ENCODE data around the gene UNC13C.

Gene UNC13C

GRCh38 chr15:54127574-54127973 is 149.3 kb downstream of the UNC13C start:
- Histone ChIP-seq H3K9me3 (ENCODE audit: control insufficient read depth, insufficient read depth, low read length) (no peaks in the 10 kb centered on the region), H3K4me3 (ENCODE audit: low read length) (no peak overlapping the region)

GRCh38 chr15:54131410-54131809 is 153.2 kb downstream of the UNC13C start:
- Histone ChIP-seq H3K79me2 (ENCODE audit: control insufficient read depth, low read length) (no peaks in the 10 kb centered on the region), H3K4me2 (ENCODE audit: low read length) (no peak overlapping the region), H3K27ac (ENCODE audit: low read depth, low read length) (no peak overlapping the region), H3K4me3 (ENCODE audit: low read length) (no peak overlapping the region), H3F3A (ENCODE audit: control insufficient read depth, insufficient read depth) (no peaks in the 10 kb centered on the region), H3K4me1 (ENCODE audit: control insufficient read depth, low read length) (no peaks in the 10 kb centered on the region), H3K27me3 (ENCODE audit: control insufficient read depth, low read length) (no peaks in the 10 kb centered on the region), H3K9me2 (replicated peaks; ENCODE audit: control insufficient read depth, low read length) (no peaks in the 10 kb centered on the region), H4K20me1 (ENCODE audit: control insufficient read depth, insufficient read depth, low read depth, low read length) (no peaks in the 10 kb centered on the region), H3K36me3 (ENCODE audit: control insufficient read depth, low read length) (no peaks in the 10 kb centered on the region), H3K9me3 (ENCODE audit: control insufficient read depth, insufficient read depth, low read length) (no peaks in the 10 kb centered on the region)
- no peak for TF ChIP-seq EZH2phosphoT487 (IDR thresholded peaks at IDR 0.05; ENCODE audit: borderline replicate concordance, low read length)
- TF ChIP-seq CTCF (IDR thresholded peaks at IDR 0.05; ENCODE audit: low read depth, low read length, poor library complexity, severe bottlenecking), result no peak

More at GRCh38 chr15:54127574-54127973, 149.3 kb downstream of the UNC13C start:
- no peak for TF ChIP-seq CTCF (IDR thresholded peaks at IDR 0.05; ENCODE audit: low read depth, low read length, poor library complexity, severe bottlenecking)
- Histone ChIP-seq H3F3A (ENCODE audit: control insufficient read depth, insufficient read depth) (no peaks in the 10 kb centered on the region), H3K27me3 (ENCODE audit: control insufficient read depth, low read length) (no peaks in the 10 kb centered on the region), H4K20me1 (ENCODE audit: control insufficient read depth, insufficient read depth, low read depth, low read length) (no peaks in the 10 kb centered on the region), H3K27ac (ENCODE audit: low read depth, low read length) (no peak overlapping the region), H3K4me2 (ENCODE audit: low read length) (no peak overlapping the region), H3K36me3 (ENCODE audit: control insufficient read depth, low read length) (no peaks in the 10 kb centered on the region), H3K79me2 (ENCODE audit: control insufficient read depth, low read length) (no peaks in the 10 kb centered on the region), H3K4me1 (ENCODE audit: control insufficient read depth, low read length) (no peaks in the 10 kb centered on the region), H3K9me2 (replicated peaks; ENCODE audit: control insufficient read depth, low read length) (no peaks in the 10 kb centered on the region)

- H3K36me3 ChIP-seq (ENCODE audit: control insufficient read depth, low read length), result no peaks in the 10 kb centered on the region
- TF ChIP-seq CTCF (IDR thresholded peaks at IDR 0.05; ENCODE audit: low read depth, low read length, poor library complexity, severe bottlenecking) (no peak), EZH2phosphoT487 (IDR thresholded peaks at IDR 0.05; ENCODE audit: borderline replicate concordance, low read length) (no peak)
- no peaks in the 10 kb centered on the region for H3K9me3 ChIP-seq (ENCODE audit: control insufficient read depth, insufficient read depth, low read length)
- no peak overlapping the region for H3K27ac ChIP-seq (ENCODE audit: low read depth, low read length)
- H3K4me3 ChIP-seq (ENCODE audit: low read length), result no peak overlapping the region
- no peak overlapping the region for H3K4me2 ChIP-seq (ENCODE audit: low read length)
- H3K79me2 ChIP-seq (ENCODE audit: control insufficient read depth, low read length), result no peaks in the 10 kb centered on the region
- no peaks in the 10 kb centered on the region for H3F3A ChIP-seq (ENCODE audit: control insufficient read depth, insufficient read depth)
- H3K4me1 ChIP-seq (ENCODE audit: control insufficient read depth, low read length), result no peaks in the 10 kb centered on the region
- H3K27me3 ChIP-seq (ENCODE audit: control insufficient read depth, low read length), result no peaks in the 10 kb centered on the region
- H3K9me2 ChIP-seq (replicated peaks; ENCODE audit: control insufficient read depth, low read length), result no peaks in the 10 kb centered on the region
- no peaks in the 10 kb centered on the region for H4K20me1 ChIP-seq (ENCODE audit: control insufficient read depth, insufficient read depth, low read depth, low read length)
Observed at GRCh38 chr15:54149115-54149531, 170.9 kb downstream of the UNC13C start.

GRCh38 chr15:54150255-54150654 is 172.0 kb downstream of the UNC13C start:
- no peaks in the 10 kb centered on the region for H3K27me3 ChIP-seq (ENCODE audit: control insufficient read depth, low read length)
- no peaks in the 10 kb centered on the region for H3K9me2 ChIP-seq (replicated peaks; ENCODE audit: control insufficient read depth, low read length)
- H3K9me3 ChIP-seq (ENCODE audit: control insufficient read depth, insufficient read depth, low read length), result no peaks in the 10 kb centered on the region
- H3K79me2 ChIP-seq (ENCODE audit: control insufficient read depth, low read length), result no peaks in the 10 kb centered on the region
- H3K27ac ChIP-seq (ENCODE audit: low read depth, low read length), result no peak overlapping the region
- H4K20me1 ChIP-seq (ENCODE audit: control insufficient read depth, insufficient read depth, low read depth, low read length), result no peaks in the 10 kb centered on the region
- no peaks in the 10 kb centered on the region for H3K4me1 ChIP-seq (ENCODE audit: control insufficient read depth, low read length)
- no peaks in the 10 kb centered on the region for H3K36me3 ChIP-seq (ENCODE audit: control insufficient read depth, low read length)
- no peak overlapping the region for H3K4me3 ChIP-seq (ENCODE audit: low read length)
- no peak overlapping the region for H3K4me2 ChIP-seq (ENCODE audit: low read length)
- TF ChIP-seq CTCF (IDR thresholded peaks at IDR 0.05; ENCODE audit: low read depth, low read length, poor library complexity, severe bottlenecking) (no peak), EZH2phosphoT487 (IDR thresholded peaks at IDR 0.05; ENCODE audit: borderline replicate concordance, low read length) (no peak)
- H3F3A ChIP-seq (ENCODE audit: control insufficient read depth, insufficient read depth), result no peaks in the 10 kb centered on the region
